Kidney (tissue), 14 donors: ENCODE data around the gene PLA2G4D. TPM values are rescaled to one million over a fixed set of nuclear protein-coding genes. Genes with fewer than 3 reads are reported as not detected.

Experiments
- DNase-seq, 5 donors: peaks; one replicate each; pipeline ENCODE4 v3.0.0-alpha.2; 2013 to 2020
- FAIRE-seq: peaks from 2 replicates; lab custom pipeline; 2012; peaks lifted over from hg19 to GRCh38; lab: Jason Lieb, UNC
- H3K27ac ChIP-seq, 2 donors: one replicate each; pipeline ENCODE4 v1.7.0; 2013; ENCODE audit warnings: low read depth in 2 of 2, low read length in 2 of 2, inconsistent platforms in 1 of 2
- H3K27me3 ChIP-seq: one replicate; pipeline ENCODE4 v1.7.1; 2013; ENCODE audit warnings: low read length, inconsistent platforms; ENCODE audit not compliant: control insufficient read depth, insufficient read depth
- H3K36me3 ChIP-seq, 3 donors: one replicate each; pipeline versions ENCODE4 v1.7.0 to v1.7.1; 2013; ENCODE audit warnings: low read length in 3 of 3, control low read depth in 1 of 3, inconsistent platforms in 1 of 3; ENCODE audit not compliant: insufficient read depth in 3 of 3, control insufficient read depth in 2 of 3
- H3K4me1 ChIP-seq, 3 donors: one replicate each; pipeline versions ENCODE4 v1.7.0 to v1.7.1; 2013; ENCODE audit warnings: low read length in 3 of 3, inconsistent platforms in 1 of 3, low read depth in 1 of 3; ENCODE audit not compliant: control insufficient read depth in 2 of 3, insufficient read depth in 2 of 3
- H3K4me3 ChIP-seq, 3 donors: one replicate each; pipeline versions ENCODE4 v1.7.0 to v1.8.1; 2013; ENCODE audit warnings: low read length in 3 of 3, control low read depth in 1 of 3, inconsistent platforms in 1 of 3
- H3K9ac ChIP-seq, 3 donors: one replicate each; pipeline versions ENCODE4 v1.7.0 to v1.7.1; 2013; ENCODE audit warnings: low read length in 3 of 3, control low read depth in 1 of 3, inconsistent platforms in 1 of 3
- H3K9me3 ChIP-seq, 3 donors: one replicate each; pipeline versions ENCODE4 v1.7.0 to v1.7.1; 2013; ENCODE audit warnings: low read length in 3 of 3, control low read depth in 1 of 3, inconsistent platforms in 1 of 3; ENCODE audit not compliant: control insufficient read depth in 2 of 3, insufficient read depth in 1 of 3
- CTCF ChIP-seq: IDR thresholded peaks from 3 replicates; pipeline ENCODE4 v1.5.1; 2012; ENCODE audit warnings: mild to moderate bottlenecking, moderate library complexity, borderline replicate concordance; ENCODE audit not compliant: insufficient read depth; ENCODE audit errors: extremely low read depth
- intact Hi-C: fragments of 100-400 bp; cut with DNase I; formaldehyde crosslinking; loops from one replicate; pipeline ENCODE4 v1.11.1; 2022
- polyA plus RNA-seq: library from polyadenylated mRNA; stranded (reverse); fragments of 350-450 nt; fragmentation: Illumina TruSeq; extraction: RNeasy Lipid Tissue Mini Kit (QIAGEN cat#74804); gene quantifications from one replicate; pipeline ENCODE4 v1.2.3, GENCODE V29; 2014; ENCODE audit warnings: low read depth, low replicate concordance; ENCODE audit not compliant: insufficient read depth
- total RNA-seq: library from RNA; stranded (reverse); fragmentation: NEBNext Ultra II Directional; extraction: Animal tissue kit (Norgen Biotek cat#: 25700); gene quantifications from one replicate; pipeline ENCODE4 v1.2.1, GENCODE V29; 2021
- donor health status: control.
- donor health status: control.
- donor health status: control.
- donor health status: control.
- donor health status: control.
- donor health status: DM: yes; HTN: yes; CAD: no.
- donor health status: Normal renal cell carcinoma (clear cell type).

PLA2G4D gene
- total and polyA plus RNA-seq, 2 donors from 2014 or later: not detected

GRCh38 chr15:42106288-42106687, 11.9 kb upstream of the PLA2G4D start:
- TF ChIP-seq CTCF: no peak
- Histone ChIP-seq H3K9ac (no peak overlapping the region), H3K36me3 (no peaks in the 10 kb centered on the region), H3K27ac (no peak overlapping the region), H3K4me3 (no peak overlapping the region), H3K4me1 (no peaks in the 10 kb centered on the region), H3K27me3 (no peaks in the 10 kb centered on the region), H3K9me3 (peaks cover 0 to 3% (median 0%) of the 10 kb centered on the region in 3 donors)
- FAIRE-seq: no peak
- intact Hi-C loops: no loop called here
- DNase-seq: no peak

- FAIRE-seq: no peak
- Histone ChIP-seq H3K4me3 (no peak overlapping the region), H3K4me1 (peaks cover 0 to 3% (median 0%) of the 10 kb centered on the region in 3 donors), H3K27me3 (no peaks in the 10 kb centered on the region), H3K27ac (no peak overlapping the region), H3K36me3 (no peaks in the 10 kb centered on the region), H3K9ac (no peak overlapping the region), H3K9me3 (peaks cover 0 to 3% (median 0%) of the 10 kb centered on the region in 3 donors)
- intact Hi-C loops: no loop called here
- no peak for DNase-seq
- TF ChIP-seq CTCF: no peak
Observed at GRCh38 chr15:42104095-42104891, 9.9 kb upstream of the PLA2G4D start.

- Histone ChIP-seq H3K9me3 (no peaks in the 10 kb centered on the region), H3K27me3 (no peaks in the 10 kb centered on the region), H3K4me1 (peaks cover 0 to 3% (median 0%) of the 10 kb centered on the region in 3 donors), H3K36me3 (no peaks in the 10 kb centered on the region), H3K9ac (no peak overlapping the region), H3K27ac (no peak overlapping the region), H3K4me3 (no peak overlapping the region)
- DNase-seq (no peak), FAIRE-seq (no peak)
- TF ChIP-seq CTCF: no peak
- intact Hi-C loops: no loop called here
Observed at GRCh38 chr15:42102646-42103235, 8.4 kb upstream of the PLA2G4D start.
